Left renal pelvis (tissue), 4 donors: ENCODE measurements around the gene POLR1H. TPM values are rescaled to one million over a fixed set of nuclear protein-coding genes. Genes with fewer than 3 reads are reported as not detected.

ENCODE experiments used
- DNase-seq, 4 donors: peaks; one replicate each; pipeline ENCODE4 v3.0.0-alpha.2; 2013; ENCODE audit warnings: low read depth in 4 of 4, low spot score in 3 of 4
- polyA plus RNA-seq, 4 donors: library from polyadenylated mRNA; unstranded; fragments of 120-200 nt; gene quantifications; one replicate each; pipeline ENCODE4 v1.2.1, GENCODE V29; 2013; ENCODE audit not compliant: insufficient read length in 4 of 4

POLR1H gene
- polyA plus RNA-seq, 4 donors: 36.7 to 41.9 (median 37.7) TPM

DNA sequence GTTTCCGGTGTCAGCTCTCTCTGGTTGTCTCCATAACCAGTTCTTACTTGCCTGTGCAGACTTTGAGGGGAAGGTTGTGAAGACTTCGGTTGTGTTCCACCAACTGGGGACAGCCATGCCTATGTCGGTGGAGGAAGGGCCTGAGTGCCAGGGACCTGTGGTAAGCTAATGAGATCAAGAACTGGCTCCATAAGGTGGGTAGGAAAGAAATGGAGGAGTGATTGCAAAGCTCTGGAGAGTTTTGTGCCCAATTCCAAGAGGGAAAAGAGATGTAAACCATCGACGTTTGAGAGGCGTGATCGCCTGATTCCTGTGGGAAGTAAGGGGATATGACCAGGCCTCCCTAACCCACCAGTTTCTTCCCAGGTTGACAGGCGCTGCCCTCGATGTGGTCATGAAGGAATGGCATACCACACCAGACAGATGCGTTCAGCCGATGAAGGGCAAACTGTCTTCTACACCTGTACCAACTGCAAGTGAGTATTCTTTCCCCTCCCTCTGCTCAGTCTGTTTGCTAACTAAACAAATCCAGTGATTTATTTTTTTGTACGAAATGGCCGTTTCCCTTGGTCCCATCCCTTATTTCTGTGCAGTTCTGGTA lies 893 bp downstream of the POLR1H start:
- DNase-seq: no peak

- no peak for DNase-seq
These were observed 1.6 kb downstream of the POLR1H start for GRCh38 chr6:30062471-30063178.

- no peak for DNase-seq
These were observed 2.2 kb downstream of the POLR1H start for GRCh38 chr6:30063315-30063714.

GRCh38 chr6:30066082-30066481 lies 5.0 kb downstream of the POLR1H start:
- no peak for DNase-seq

- DNase-seq: peak; percentile 97 to 99 (median 99)
These were observed 5.8 kb downstream of the POLR1H start, which contains the start of gene PPP1R11 for GRCh38 chr6:30066577-30067459. Gene PPP1R11, plus strand, starts transcription at chr6:30067198. Its CDS starts 213 bp downstream, at chr6:30067411.

DNA sequence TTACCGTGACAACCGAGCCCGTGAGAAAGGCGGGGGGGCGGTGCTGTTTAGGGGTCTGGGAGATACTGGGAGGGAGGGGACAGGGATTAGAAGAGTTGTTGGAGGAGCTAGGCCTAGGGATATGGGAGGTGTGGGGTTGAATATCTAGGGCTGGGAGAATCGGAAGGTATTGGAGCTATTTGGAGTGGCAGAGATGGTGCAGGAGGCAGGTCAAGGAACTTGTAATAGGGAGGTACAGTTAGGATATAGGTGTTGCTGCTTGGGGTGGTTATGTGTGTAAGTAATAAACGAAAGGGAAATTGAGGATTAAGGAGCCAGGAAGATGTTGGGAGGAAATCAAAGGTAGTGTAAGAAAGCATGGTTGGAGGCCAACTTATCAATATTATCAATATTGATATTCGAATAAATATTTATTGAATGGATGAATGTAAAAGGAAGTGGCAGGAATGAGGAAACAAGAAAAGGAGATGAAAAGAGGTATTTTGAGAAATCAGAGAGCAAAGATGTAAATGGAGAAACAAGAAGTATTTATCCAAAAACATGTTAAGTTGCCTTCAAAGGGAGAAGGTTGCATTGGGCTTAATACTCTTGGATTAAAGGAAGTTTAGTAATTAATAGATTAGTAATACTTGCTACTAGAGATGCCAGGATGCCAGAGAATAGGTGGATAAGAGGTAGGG lies 6.5 kb downstream of the POLR1H start:
- no peak for DNase-seq

DNA sequence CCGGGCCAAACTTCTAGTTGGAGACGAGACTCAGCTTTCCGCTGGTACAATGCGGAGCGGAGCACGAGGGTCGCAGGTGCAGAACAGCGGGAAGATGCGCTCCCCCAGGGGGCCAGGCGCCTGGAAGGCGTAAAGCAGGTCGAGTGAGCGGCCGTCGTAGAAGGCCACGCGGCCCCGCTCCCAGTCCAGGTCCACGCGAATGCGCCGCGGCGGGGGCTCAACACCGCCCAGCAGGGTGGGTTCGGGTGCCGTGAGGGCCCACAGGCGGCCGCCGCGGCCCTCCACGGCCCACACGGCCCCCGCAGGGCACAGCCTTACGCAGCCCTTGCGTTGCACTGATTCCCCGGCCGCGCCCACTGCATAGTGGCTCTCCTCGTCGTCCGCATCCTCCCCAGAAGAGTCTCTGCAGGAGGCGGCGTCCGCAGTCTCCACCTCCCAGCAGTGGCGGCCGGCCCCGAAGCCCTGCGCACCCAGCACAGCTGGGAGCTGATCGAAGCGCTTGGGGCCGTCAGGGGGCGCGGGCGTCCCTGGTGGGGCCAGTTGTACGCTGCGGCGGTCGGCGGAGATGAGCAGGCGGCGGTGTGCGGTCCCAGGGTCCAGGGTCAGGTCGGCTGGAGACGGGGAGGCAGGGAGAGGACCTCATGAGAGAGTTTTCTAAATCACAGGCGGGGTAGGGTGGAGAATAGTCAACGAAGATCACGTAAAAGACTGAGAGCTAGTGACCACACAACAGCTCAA lies 10.2 kb downstream of the POLR1H start:
- DNase-seq: no peak

DNA sequence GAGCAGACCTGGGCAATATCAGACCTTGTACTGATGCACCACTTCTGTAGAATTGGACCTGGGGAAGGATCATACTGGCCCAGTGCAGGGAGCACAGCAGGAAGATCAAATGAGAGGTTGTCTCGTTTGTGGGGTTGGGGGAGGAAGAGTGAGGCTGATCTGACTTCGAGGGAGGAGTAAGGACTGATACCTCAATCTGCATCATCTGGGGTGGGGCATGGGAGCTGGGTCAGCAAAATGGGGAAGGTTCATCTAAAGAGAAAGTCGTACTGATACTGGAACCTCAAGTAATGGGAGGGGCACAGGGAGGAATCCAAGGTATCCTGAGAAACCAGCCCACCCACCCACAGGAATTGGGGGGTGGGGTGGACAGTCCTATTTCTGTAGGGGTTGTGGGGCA lies 10.8 kb downstream of the POLR1H start:
- DNase-seq: no peak

- DNase-seq: no peak
These were observed 12.6 kb downstream of the POLR1H start for GRCh38 chr6:30073489-30074235.

GRCh38 chr6:30074331-30075093 lies 13.4 kb downstream of the POLR1H start:
- DNase-seq: no peak

GRCh38 chr6:30075094-30075789 lies 14.2 kb downstream of the POLR1H start, which contains the start of gene RNF39:
Gene RNF39, minus strand, starts transcription at chr6:30075769. Its CDS starts 184 bp downstream, at chr6:30075585.
- DNase-seq: no peak

DNA sequence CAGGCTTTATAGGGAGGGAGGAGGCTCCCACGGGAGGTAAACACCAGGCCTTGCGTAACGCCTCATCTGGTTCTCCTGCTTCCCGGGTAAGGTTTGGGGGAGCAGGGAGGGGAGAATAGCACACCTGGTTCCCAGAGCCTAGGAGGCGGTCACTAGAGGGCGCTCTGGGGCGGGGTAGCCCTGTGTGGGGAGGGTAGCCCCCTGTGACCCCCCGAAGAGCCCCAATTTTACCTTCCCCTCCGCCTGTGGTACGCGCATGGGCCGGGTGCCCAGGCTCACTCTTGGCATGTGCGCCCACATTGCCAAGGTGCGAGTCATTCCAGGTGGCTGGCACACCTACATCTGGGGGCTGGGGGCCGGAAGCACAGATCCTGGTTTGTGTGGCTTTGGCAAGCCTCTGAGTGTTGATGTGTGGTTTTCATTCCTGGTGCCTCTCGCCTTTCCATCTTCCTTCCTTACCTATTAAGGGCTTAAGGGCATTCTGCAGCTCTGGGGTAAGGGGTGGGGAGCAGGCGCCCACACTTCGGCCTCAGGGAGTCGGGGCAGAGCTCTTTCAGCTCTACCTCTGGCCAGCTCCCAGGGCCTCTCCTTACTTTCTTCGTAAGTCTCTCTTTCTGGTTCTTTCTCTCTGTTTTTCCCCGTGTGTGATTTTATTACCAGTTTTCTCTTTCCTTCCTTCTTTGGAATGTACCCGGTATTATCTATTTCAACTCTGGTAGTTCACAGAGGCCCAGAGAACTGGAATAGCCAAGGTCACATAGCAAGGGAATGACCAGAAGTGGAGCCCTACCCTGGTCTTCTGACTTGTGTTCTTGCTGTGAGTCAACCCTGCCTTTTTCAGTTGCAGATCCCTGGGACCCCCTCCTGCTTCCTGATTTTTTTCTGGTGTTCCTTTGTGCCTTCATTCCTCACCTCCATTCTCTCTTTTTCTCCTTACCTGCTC lies 15.0 kb downstream of the POLR1H start:
- no peak for DNase-seq

GRCh38 chr6:30077218-30077617 lies 16.2 kb downstream of the POLR1H start:
- no peak for DNase-seq

DNA sequence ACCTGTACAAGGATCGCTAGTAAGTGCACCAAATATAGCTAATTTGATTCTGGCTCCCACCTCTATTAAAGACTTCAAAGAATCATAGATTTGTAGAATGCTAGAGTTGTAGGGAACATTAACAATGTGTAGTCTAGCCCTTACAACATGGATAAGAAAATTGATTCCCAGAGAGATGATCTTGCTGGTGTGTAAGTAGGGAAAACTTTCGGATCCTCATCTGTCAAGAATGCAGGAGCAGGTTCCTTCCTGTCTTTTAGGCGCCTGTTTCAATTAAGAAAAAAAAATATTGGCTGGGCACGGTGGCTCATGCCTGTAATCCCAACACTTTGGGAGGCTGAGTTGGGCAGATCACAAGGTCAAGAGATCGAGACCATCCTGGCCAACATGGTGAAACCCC lies 26.8 kb downstream of the POLR1H start:
- DNase-seq: no peak

- DNase-seq: no peak
These were observed 30.7 kb downstream of the POLR1H start for GRCh38 chr6:30091577-30092381.
